Measurements from ENCODE around the gene UTRN.

UTRN gene

DNA sequence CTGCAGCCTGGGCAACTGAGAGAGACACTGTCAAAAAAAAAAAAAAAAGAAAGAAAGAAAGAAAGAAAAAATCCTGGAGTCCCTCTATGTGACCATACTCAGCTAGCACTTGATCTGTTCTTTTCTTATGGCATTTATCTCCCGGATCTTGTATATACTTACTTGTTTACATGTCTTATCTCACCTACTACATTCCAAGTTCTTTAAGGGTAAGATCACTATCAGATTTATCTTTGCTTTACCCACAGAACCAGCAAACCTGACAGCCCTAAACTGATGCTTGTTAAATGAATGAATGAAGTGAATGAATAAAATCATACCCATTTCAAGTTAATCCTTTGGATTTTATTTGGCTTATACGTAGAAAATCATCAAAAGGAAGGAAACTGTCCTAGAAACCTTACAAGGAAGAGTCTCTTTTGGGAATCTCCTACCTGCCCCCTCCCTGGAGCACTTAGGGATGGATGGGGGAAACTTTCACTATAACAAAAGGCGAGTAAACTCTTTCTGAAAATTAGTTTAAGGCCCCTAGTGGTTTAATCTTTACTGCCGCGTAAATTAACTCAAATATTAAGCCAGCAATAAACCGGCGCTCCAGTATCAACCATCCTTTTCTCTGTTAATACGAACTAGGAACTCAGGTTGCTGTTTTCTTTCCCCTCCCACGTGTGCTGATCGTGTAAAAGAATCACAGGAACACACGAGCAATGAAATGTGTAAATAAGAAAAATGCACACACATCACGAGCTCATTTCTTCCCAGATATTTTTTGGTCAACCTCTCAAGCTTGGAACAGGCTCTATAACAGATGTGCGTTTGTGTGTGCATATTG lies 1.3 kb upstream of the UTRN start:
- peak; percentile 18 for DNase-seq

DNA sequence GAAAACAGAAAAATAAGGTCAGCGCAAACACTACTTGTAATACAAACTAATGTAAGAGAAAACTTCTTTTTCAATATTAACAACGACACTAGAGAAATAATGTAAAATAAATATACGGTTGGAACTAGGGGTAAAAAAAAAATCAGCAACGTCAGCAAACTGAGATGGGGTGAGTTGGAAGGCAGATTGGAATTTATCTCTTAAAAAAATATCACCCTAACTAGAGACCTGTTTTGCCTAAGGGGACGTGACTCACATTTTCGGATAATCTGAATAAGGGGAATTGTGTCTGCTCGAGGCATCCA lies 705 bp upstream of the UTRN start:
- no peak for DNase-seq

DNA sequence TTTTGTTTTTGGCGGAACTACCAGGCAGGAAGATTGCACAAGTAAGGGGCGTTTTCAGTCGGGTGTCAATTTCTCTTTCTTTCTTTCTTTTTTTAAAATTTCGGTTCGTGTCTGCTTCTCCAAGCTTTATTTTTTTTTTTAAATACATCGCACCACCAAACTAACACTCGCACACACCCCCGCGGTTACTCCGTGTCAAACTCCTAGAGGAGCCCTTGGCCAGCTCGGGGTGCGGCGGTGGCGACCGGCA lies 338 bp downstream of the UTRN start:
- DNase-seq = no peak

DNA sequence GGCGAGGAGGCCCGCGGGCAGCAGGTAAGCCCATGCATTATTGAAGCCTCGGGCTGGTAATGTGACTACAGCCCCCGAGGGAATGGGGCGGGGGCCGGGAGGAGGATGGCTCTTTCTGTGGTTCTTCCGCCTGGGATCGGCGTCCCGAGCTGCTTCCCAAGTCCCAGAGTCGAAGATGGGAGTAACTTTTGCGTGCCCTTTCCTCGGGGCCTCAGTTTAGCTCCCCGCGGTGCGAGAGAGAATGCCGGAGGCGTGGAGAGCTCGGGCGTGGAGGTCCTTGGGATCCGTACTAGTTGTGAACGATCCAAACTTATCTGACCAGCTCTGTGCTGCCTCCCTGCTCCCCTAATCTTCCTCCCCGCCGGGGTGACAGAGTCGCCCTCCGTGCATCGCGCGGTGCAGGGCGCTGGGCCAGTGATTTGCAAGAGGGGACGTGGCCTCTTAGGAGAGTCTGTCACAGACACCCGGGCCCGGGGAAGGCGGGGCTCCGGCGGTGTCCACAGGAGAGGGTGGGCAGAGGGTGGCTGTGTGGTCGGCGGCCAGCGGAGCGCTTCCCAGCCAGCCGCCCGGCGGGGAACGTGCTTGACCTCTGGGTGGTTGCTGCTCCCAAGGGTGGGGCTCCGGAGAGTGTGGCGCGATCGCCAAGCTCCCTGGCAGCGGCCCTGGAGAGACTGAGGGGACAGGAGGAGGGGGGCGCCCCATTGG lies 815 bp downstream of the UTRN start:
- DNase-seq = peak; percentile 72

DNA sequence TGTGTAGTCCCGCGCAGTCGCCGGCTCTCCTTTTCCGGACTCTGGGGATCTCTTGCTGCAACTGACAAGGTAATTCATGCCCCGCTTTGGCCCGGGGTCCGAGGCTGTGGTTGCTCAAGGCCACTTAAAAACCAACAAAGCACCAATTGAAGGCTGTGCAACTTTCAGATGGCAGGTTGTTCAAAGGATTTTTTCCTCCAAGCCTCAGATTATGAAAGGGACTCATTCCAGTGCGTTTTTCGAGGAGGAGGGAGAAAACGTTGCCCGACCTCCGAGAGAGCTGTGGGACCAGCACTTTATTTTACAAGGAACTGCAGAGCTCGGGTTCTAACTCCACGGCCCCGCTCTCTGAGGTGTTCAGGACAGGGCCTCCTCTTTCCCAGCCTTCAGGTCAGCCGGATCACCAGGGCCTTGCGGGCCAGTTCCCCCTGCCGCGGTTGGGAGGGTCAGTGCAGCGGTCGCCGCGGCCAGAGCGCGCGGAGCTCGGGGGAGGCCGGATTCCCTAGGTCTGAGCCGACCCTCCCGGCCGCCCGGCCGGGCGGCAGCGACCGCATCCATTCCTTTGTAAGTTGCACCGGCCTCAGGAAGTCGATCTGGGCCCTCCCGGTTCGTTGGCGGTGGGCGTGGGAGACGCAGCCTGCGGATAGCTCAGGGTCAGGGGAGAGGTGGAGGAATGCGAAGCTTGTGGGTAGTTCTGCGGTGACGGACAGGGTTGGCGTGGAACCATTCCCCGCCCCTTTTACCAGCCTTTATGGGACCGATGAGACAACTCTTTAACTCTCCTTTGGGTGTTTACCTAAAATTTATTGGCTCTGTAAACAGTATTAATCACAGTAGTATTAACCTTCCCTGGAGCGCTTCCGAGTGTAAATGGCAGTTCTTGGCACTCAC lies 1.6 kb downstream of the UTRN start:
- peak; percentile 59 for DNase-seq

DNA sequence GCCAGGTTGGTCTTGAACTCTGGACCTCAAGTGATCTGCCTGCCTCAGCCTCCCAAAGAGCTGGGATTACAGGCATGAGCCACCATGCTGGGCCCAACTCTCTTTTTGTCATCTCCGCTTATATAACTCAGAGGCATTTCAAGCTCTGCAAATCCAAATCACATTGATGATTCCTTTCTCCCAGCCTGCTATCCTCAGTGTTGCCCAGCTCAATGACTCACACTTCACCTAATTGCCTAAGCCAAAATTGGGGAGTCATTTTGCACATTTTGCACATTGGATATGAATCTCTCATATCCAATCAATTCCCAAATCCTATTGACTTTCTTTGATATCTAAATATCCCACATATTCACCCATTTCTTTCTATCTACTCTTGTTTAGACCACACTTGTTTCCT lies 3.9 kb downstream of the UTRN start:
- DNase-seq = no peak

DNA sequence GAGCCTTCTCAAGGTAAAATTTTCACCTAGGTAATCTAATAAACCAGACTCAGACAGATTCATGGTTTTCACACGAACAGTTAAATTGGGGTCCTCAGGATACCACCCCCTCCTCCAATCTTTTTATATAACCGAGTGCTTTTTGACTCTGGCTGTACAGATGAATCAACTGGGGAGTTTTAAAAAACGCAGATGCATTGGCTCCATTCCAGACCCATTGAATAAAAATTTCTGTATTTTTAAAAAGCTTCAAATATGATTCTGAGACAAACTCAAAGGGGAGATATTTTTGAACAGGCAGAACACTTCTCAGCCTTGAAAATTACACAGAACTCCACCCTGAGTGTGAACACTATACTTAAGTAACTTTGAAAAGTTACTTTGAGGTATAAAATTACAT lies 7.2 kb downstream of the UTRN start:
- no peak for DNase-seq

DNA sequence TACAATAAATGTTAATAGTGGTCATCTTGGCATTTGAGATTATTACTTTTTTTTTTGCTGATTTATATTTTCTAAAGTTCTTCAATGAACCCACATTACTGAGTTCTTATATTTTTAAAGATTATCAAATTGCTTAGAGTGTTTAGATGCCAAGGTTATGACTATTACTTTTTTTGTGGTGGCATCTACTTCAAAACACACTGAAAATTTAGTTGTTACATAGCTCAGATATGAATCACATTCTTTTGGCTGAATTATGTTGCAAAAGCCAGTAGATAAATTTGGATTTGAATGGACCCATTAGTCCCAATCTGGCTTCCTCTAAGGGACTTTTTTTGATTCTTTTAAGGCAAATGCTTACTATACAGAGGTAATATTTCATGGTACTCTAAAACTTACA lies 8.9 kb downstream of the UTRN start:
- no peak for DNase-seq

DNA sequence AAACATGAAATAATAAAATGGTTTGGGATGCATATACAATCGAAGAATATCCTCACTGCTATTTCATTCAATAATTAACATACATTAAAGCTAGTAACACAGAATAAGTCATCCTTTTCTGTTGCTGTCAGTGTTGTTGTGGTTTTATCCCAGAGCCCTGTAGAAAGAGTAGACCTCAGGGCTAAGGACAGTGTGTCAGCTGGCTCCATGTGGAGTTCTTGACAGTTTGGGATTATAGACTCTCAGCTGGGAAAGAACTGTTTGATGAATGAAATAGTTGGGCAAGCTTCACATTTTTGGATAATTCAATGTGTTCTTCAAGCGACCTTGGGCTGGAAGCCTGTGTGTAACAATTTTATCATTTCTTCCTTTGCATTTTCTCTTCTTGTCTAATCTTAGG lies 10.1 kb downstream of the UTRN start:
- DNase-seq = no peak

DNA sequence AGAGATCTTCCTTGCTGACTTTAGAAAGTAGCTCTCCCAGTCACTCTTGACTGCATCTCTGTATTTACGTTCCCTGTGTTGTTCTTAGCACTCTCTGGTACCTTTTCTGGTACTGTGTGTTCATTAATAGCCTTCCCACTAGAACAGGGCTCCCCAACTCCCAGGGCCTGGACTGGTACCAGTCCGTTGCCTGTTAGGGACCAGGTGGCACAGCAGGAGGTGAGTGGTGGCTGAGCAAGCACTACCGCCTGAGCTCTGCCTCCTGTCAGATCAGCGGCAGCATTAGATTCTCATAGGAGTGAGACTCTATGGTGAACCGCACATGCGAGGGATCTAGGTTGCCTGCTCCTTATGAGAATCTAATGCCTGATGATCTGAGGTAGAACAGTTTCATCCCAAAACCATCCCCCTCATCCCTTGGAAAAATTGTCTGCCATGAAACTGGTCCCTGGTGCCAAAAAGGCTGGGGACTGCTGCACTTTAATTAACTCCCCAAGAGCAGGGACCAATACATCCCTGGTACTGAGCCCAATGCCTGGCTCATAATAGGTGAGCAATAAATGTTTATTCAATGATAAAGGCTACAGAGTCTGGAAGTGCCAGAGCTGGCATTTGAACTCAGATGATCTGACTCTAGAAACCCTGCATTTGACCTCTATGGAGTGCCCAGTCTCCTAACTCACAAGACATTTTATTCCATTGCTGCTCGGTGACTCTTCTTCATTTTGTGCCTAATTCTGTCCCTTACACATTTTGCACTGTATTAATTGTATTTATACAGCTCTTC lies 11.0 kb downstream of the UTRN start:
- no peak for DNase-seq

DNA sequence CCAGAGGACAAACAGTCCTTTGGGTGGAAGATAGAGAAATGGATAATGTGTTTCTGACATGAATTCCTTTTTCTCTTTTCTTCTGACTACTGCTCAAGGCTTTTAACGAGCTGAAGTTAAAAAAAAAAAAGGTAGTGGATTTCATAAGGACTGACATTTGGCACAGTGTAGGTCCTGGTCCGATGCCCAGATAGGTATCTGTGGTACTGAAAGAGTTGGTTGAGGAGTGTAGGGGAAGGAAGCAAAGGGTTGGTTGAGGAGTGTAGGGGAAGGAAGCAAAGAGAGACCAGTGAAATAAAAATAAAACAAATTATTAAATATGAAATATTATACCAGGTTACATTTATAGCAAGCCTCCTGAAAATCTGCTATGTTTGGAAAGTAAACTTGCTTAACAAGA lies 11.8 kb downstream of the UTRN start:
- DNase-seq = no peak

DNA sequence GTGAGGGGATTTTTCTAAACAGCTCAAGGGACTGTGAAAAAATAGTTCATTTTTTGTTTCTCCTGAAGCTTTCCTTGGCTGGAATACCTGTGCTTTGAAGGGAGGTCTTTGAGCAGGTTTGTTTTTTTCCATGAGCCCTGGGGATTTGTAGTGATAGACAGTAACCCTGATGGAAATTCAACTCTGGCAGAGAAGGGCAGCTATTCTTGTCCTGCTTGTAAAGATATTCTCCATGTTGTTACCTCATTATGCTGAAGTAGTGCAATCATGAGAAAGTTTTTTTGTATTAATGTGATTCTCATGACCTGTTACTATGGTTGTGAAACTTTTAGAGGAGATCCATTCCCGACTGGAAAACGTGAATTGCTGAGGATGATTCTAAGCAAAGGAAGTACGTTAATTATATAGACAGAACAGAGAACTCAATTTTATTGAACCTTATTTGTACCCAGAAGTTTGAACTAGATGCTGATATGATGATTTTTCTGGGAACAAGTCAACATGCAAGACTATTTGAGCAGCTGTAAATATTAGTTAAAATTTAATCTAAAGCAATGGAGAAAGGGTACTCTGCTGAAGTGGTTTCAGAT lies 12.5 kb downstream of the UTRN start:
- no peak for DNase-seq

DNA sequence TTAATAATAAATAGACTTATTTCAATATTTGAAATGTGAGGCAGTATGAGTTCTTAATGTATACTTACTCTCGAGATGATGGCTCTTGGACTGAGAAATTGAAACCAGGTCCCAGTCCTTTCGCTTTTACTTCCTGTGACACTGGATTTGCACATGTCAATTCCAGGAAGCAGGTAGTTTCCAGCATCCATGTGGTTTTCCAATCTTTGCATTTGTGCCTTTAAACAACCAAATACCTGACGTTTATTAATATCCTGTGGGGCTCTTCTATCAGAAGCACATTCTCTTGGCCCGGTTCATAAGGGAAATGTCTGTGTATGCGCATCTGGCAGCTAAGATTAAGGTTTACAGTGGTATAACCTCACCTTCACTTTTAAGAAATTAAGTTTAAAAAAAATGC lies 13.1 kb downstream of the UTRN start:
- DNase-seq = peak; percentile 66

DNA sequence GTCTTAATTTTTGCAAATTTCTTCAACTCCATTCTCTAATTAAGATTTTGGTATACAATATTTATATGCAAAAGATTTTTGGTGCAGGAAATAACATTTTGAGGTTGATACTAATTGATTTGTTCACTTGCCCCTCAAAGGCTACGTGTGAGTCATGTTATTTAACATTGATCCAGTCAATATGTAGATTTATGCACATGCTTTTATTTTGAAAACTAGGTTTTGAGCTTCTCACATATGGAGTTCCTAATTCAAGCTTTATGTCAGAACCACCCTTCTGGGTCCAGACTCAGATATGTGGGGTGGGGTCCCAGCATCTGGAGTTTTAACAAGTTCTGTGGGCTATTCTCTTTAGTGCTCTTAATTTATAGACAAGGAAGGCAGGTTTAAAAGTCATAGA lies 13.8 kb downstream of the UTRN start:
- DNase-seq = no peak

DNA sequence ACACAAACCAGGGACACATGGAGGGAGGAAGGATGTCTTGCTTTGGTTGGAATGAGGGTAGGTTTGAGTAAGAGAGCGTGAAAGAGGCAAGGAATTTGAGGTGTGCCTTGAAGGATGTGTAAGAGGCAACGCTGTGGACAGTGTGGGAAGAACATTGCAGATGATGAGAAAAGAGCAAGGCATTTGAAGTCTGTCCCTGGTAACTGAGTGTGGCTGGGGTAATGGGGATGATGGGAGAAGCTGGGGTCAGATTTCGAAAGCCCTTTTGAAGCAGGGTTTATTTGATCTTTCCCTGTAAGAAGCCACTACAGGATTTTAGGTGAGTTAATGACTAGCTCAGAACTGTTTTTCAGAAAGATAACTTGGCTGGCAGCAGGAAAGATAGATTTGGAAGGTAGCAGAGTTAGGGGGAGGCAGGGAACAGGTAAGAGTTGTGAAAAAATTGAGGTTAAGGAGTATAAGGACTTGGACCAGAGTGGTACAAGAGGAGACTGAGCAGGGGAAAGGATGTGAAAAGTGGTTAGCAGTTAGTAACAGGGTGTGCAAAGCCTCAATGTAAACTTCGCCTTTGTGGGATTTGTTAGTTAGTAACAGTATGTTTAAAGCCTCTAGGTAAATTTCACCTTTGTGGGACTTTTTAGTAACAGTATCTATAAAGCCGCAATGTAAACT lies 17.7 kb downstream of the UTRN start:
- no peak for DNase-seq

DNA sequence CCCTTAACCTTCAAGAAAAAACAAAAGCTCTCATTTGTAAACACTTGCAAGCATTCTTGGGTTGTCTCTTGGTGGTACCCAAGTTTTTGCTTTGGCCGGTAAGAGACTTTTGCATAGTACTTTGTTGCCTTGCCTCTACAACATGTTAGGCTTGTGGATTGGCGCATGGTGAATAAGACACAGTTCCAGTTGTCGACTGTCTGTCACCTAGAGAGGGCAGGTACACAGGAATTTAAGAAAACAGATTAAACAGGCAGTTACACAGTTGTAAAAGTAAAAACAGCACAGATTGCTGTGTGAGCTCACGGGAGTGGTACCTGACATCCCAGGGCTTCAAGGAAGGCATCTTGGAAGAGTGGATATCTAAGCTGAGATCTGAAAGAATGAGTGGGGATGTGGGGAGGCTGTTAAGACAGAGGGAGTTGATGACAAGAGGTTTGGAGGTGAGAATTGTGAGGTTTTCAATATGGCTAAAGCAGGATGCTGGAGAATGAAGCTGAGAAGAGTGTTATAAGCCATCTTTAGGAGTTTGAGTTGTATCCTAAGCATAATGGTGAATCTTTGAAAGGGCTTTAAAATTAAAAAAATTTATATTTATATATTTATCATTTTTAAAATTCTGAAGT lies 19.2 kb downstream of the UTRN start:
- DNase-seq = no peak

DNA sequence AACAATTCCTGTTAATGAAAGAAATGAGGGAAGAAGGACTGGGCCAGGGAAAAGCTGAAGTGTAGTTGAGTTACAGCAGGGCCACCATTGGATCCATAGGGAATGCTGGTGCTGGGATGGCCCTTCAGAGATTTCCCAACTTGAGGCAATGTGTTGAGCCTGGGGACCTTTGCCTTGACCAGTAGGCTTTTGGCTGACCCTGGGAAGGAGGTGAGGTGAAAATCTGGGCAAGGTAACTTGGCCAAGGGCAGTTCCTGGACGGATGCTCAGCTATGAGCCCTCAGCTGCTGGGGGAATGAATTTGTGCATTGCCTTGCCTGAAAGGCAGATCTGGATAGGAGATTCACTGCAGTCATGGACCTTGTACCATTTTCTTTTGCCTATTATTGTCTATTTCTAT lies 20.4 kb downstream of the UTRN start:
- no peak for DNase-seq

DNA sequence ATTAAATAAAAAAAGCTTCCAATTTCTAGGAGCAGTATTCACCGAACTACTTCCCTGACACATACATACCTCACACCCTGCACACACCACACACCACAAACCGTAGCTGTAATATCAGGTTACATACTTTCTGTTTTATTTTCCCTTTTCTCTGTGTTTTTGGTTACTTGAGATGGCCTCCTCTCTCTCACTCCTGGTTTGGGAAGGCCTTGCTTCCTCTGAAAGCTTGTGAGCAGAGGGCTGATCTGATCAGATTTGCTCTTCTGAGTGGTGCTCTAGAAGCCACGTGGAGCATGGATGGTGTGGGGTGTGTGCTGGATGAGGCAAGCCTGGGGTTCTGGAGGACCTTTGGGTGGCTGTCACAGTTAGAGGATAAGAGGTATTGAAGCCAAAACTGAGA lies 20.9 kb downstream of the UTRN start:
- DNase-seq = peak; percentile 27

DNA sequence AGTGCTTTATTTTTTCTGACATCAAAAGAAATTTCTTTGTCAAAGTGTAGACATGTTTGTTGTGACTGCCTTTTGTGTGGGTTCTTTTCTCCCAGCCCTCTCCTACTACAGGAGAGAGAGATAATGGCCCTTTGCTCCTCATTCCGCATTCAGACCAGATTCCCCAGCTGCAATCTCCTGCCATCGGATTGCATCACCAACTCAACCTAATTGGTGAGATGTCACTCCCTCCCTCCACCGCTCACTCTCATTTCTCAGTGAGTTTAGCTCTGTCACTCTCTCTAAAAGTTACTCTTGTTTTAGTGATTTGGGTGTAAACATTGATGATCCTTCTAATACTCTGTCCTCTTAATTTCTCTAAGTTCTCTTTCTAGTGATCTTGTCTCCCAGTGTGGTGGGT lies 22.7 kb downstream of the UTRN start:
- no peak for DNase-seq

DNA sequence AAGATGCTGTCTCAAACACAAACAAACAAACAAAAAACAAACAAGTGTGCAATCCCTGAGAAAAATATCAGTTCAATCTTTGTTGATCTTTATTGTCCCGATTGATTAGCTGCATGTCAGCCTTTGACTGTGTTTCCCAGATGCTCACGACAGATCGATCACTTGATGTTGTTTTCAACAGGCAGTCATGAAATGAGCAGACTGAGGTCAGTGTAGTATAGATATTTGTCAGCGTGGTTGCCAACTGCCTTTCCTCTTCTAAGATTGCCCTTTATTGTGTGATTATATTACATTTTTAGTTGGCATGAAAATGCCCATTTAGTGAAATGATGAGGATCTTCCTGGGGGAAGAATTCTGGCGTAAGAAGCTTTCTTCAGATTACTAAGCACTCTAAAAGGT lies 25.6 kb downstream of the UTRN start:
- DNase-seq = no peak

DNA sequence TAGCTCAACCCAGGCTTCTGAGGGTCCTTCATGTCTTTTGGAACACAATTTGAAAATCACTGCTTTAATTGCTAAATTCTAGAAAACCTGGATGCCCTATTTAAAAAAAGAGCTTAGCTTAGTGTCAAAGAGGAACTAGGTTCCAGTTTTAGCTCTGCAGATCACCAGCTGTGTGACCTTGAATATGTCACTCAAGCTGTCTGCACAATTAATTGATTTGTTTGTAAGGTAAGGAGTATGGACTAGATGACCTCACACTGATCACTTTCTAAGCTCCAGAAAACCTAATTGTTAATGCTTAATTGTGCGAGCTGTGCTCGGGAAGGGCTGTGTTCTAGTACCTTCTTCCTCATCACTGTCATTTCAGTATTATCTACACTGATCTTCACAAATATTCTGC lies 26.2 kb downstream of the UTRN start:
- no peak for DNase-seq

DNA sequence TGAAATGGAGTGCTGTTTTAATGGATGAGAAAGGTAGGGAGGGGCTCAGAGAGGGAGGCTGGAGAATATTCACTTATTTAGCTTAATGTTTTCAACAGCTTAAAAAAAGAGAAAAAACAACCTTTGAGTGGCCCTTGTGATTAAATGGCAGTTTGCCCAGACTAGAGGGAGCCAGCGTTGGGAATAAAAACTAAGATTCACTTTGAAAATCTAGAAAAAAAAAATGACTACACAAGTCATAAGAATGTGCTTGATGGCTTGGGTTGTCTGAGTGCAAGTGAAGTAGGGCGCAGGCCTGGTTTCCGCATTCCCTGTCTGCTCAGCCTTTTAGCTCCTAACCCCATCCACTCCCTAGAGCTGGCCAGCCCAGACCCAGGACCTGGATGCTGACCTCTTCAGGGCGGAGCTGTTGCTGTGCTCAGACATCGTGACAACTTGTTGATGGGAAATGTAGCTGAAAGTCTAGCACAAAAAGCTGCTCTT lies 28.9 kb downstream of the UTRN start:
- no peak for DNase-seq
